SH-SY5Y (cell line): ENCODE measurements around the gene FBRSL1.

Experiments used
- GATA2 ChIP-seq: IDR thresholded peaks from 2 replicates; pipeline ENCODE4 v1.6.1; 2011; ENCODE audit warnings: mild to moderate bottlenecking, low read depth, low read length
- GATA3 ChIP-seq: IDR thresholded peaks from 2 replicates; pipeline ENCODE4 v1.6.1; 2011; ENCODE audit warnings: low read depth, mild to moderate bottlenecking, low read length, moderate library complexity

GRCh38 chr12:132505105-132505851 lies 15.3 kb downstream of the FBRSL1 start:
- TF ChIP-seq GATA2, result no peak
- no peak for TF ChIP-seq GATA3
